GM23248 (cell line): ENCODE results near the gene DCUN1D2. TPM values are rescaled to one million over a fixed set of nuclear protein-coding genes. Genes with fewer than 3 reads are reported as not detected.

Source experiments
- DNase-seq: peaks from one replicate; pipeline ENCODE4 v3.0.0-alpha.2; 2015
- H2AFZ ChIP-seq: fragments of 200-600 bp; sonication (generic); 2 replicates; pipeline ENCODE4 v1.6.1; 2016; ENCODE audit warnings: antibody characterized with exemption
- H3F3A ChIP-seq: fragments of 200-600 bp; sonication (generic); 2 replicates; pipeline ENCODE4 v1.6.1; 2016; ENCODE audit warnings: mild to moderate bottlenecking, antibody characterized with exemption, mixed run types; ENCODE audit not compliant: insufficient read depth
- H3K27ac ChIP-seq: fragments of 200-600 bp; sonication (generic); 2 replicates; pipeline ENCODE4 v1.5.1; 2016; ENCODE audit warnings: mild to moderate bottlenecking
- H3K27me3 ChIP-seq: fragments of 200-600 bp; sonication (generic); replicated peaks from 2 replicates; pipeline ENCODE4 v1.6.1; 2016; ENCODE audit warnings: mild to moderate bottlenecking; ENCODE audit not compliant: insufficient read depth
- H3K36me3 ChIP-seq: fragments of 200-600 bp; sonication (generic); 2 replicates; pipeline ENCODE4 v1.6.1; 2016; ENCODE audit warnings: low read depth, mild to moderate bottlenecking
- H3K4me1 ChIP-seq: fragments of 200-600 bp; sonication (generic); 2 replicates; pipeline ENCODE4 v1.6.1; 2016; ENCODE audit warnings: mild to moderate bottlenecking; ENCODE audit not compliant: insufficient read depth
- H3K4me2 ChIP-seq: fragments of 200-600 bp; sonication (generic); one replicate; pipeline ENCODE4 v1.6.1; 2016; ENCODE audit warnings: mild to moderate bottlenecking; ENCODE audit not compliant: unreplicated experiment
- H3K4me3 ChIP-seq: fragments of 200-600 bp; sonication (generic); 2 replicates; pipeline ENCODE4 v1.5.1; 2016; ENCODE audit warnings: mild to moderate bottlenecking
- H3K79me2 ChIP-seq: fragments of 200-600 bp; sonication (generic); 2 replicates; pipeline ENCODE4 v1.6.1; 2016; ENCODE audit warnings: mild to moderate bottlenecking; ENCODE audit not compliant: insufficient read depth
- H3K9ac ChIP-seq: fragments of 200-600 bp; sonication (generic); 2 replicates; pipeline ENCODE4 v1.6.1; 2016; ENCODE audit warnings: mild to moderate bottlenecking
- H3K9me2 ChIP-seq: fragments of 200-600 bp; sonication (generic); 2 replicates; pipeline ENCODE4 v1.6.1; 2016; ENCODE audit warnings: mixed run types, mild to moderate bottlenecking, moderate library complexity; ENCODE audit not compliant: insufficient read depth
- H3K9me3 ChIP-seq: fragments of 200-600 bp; sonication (generic); one replicate; pipeline ENCODE4 v1.6.1; 2017; ENCODE audit warnings: low read depth
- H4K20me1 ChIP-seq: fragments of 200-600 bp; sonication (generic); 2 replicates; pipeline ENCODE4 v1.6.0; 2016; ENCODE audit not compliant: insufficient read depth
- EZH2 ChIP-seq: fragments of 200-600 bp; sonication (generic); IDR thresholded peaks from 2 replicates; pipeline ENCODE4 v1.6.1; 2018; ENCODE audit warnings: antibody characterized with exemption, mild to moderate bottlenecking; ENCODE audit not compliant: insufficient read depth, poor library complexity, severe bottlenecking
- EZH2phosphoT487 ChIP-seq: fragments of 200-600 bp; sonication (generic); IDR thresholded peaks from 2 replicates; pipeline ENCODE4 v1.6.1; 2018; ENCODE audit warnings: antibody characterized with exemption, moderate library complexity, mild to moderate bottlenecking, low read depth; ENCODE audit not compliant: insufficient read depth
- WGBS, 2 experiments: methylation state at CpG; one replicate each; pipeline ENCODE4 v1.1.6; 2015 to 2017; ENCODE audit warnings: low lambda C conversion rate in 2 of 2, low coverage in 1 of 2; ENCODE audit errors: missing lambda C conversion rate in 2 of 2; 5-methylcytosine and 5-hydroxymethylcytosine counted together
- in situ Hi-C: fragments of 300-500 bp; cut with MboI; formaldehyde crosslinking; loops from 2 replicates; pipeline ENCODE4 v1.15.0; 2020
- polyA plus RNA-seq: library from polyadenylated mRNA; unstranded; fragments of >200 nt; fragmentation: Nextera tagmentation; extraction: Ambion mirVana; gene quantifications from 2 replicates; pipeline ENCODE4 v1.2.1, GENCODE V29; 2016
- total RNA-seq: library from RNA; depleted of rRNA; stranded (reverse); fragments of >200 nt; shearing (Covaris generic); gene quantifications from 2 replicates; pipeline ENCODE4 v1.2.3, GENCODE V29; 2014

The DCUN1D2 gene
- total and polyA plus RNA-seq, 2 experiments from 2014 or later = 7.2 to 9.9 TPM

GRCh38 chr13:113486698-113487097 is 3.8 kb downstream of the DCUN1D2 start:
- no peaks in the 10 kb centered on the region for H4K20me1 ChIP-seq
- no peaks in the 10 kb centered on the region for H3K9me2 ChIP-seq
- no peak overlapping the region for H3K9ac ChIP-seq
- in situ Hi-C loops = no loop called here
- WGBS, 2 experiments = 63% methylated on average over 4 of the region's 4 CpGs
- H3K4me1 ChIP-seq = peaks cover 13% of the 10 kb centered on the region
- peaks cover 88% of the 10 kb centered on the region for H3K79me2 ChIP-seq
- H3K4me3 ChIP-seq = no peak overlapping the region
- peaks cover 16% of the 10 kb centered on the region; the same call in 1 of the 2 replicates for H3F3A ChIP-seq
- H2AFZ ChIP-seq = no peak overlapping the region
- no peak overlapping the region for H3K4me2 ChIP-seq
- DNase-seq = no peak
- no peak overlapping the region for H3K27ac ChIP-seq
- no peaks in the 10 kb centered on the region for H3K36me3 ChIP-seq
- no peaks in the 10 kb centered on the region for H3K9me3 ChIP-seq
- TF ChIP-seq EZH2 (no peak), EZH2phosphoT487 (no peak)
- no peaks in the 10 kb centered on the region for H3K27me3 ChIP-seq

GRCh38 chr13:113485545-113485944 is 5.0 kb downstream of the DCUN1D2 start:
- DNase-seq = no peak
- no peak overlapping the region for H3K4me3 ChIP-seq
- H3K27me3 ChIP-seq = no peaks in the 10 kb centered on the region
- H3K9me2 ChIP-seq = no peaks in the 10 kb centered on the region
- H3K4me1 ChIP-seq = peaks cover 13% of the 10 kb centered on the region
- H3K27ac ChIP-seq = no peak overlapping the region
- 84% methylated on average over 13 of the region's 13 CpGs for WGBS, 2 experiments
- TF ChIP-seq EZH2 = no peak
- no peak for TF ChIP-seq EZH2phosphoT487
- no peaks in the 10 kb centered on the region for H4K20me1 ChIP-seq
- H3F3A ChIP-seq = peaks cover 16% of the 10 kb centered on the region; the same call in 1 of the 2 replicates
- H3K36me3 ChIP-seq = no peaks in the 10 kb centered on the region
- H3K9ac ChIP-seq = no peak overlapping the region
- in situ Hi-C loops = no loop called here
- H3K9me3 ChIP-seq = no peaks in the 10 kb centered on the region
- H3K4me2 ChIP-seq = no peak overlapping the region
- peaks cover 93% of the 10 kb centered on the region for H3K79me2 ChIP-seq
- no peak overlapping the region for H2AFZ ChIP-seq

DNA sequence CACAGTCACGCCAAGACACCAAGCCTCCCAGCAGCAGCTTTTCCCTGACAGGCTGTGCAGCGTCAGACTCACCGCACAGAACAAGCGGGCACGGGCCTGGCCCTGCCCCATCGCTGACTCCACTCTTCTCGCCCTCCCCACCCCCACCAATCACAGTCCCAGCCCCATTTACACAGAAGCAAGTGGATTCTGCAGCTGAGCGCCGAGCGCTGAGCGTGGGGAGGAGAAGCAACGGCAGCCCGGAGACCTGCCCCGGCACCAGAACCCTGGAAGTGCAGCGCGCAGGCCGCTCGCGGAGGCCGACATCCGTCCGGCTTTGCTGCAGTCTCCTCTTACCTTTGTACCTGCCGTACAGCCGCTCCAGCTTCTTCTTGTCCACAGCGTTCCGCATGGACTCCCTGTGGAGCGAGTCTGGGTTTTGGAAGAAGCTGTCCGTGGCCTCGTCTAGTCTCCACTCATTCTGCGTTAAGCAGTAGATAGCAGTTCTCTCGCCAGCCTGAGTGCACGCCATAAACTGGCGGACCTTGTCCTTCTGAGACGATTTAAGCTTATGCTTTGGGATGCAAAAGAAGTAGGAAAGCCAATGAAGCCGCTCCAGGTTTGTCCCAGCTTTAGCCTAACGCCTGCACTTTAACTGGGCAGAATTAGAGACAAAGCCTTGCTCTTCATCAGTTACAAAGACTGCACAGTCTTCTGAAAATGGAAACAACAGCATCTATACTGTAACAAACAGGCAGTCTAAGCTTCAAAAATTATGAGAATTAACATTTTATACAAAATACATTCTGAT is 6.8 kb downstream of the DCUN1D2 start:
- Histone ChIP-seq H3K79me2 (peaks cover 94% of the 10 kb centered on the region), H3K4me1 (peaks cover 5% of the 10 kb centered on the region), H3K36me3 (peaks cover 14% of the 10 kb centered on the region; the same call in 1 of the 2 replicates), H3K4me3 (no peak overlapping the region), H2AFZ (no peak overlapping the region), H3K27ac (no peak overlapping the region), H3K9me3 (no peaks in the 10 kb centered on the region), H3K9ac (no peak overlapping the region), H3F3A (peaks cover 5% of the 10 kb centered on the region; the same call in 1 of the 2 replicates), H3K4me2 (no peak overlapping the region), H4K20me1 (no peaks in the 10 kb centered on the region), H3K27me3 (no peaks in the 10 kb centered on the region), H3K9me2 (no peaks in the 10 kb centered on the region)
- in situ Hi-C loops = no loop called here
- WGBS, 2 experiments = 95 to 96% methylated on average over 28 to 36 of the region's 36 CpGs
- no peak for DNase-seq
- TF ChIP-seq EZH2phosphoT487 = no peak
- TF ChIP-seq EZH2 = no peak

DNA sequence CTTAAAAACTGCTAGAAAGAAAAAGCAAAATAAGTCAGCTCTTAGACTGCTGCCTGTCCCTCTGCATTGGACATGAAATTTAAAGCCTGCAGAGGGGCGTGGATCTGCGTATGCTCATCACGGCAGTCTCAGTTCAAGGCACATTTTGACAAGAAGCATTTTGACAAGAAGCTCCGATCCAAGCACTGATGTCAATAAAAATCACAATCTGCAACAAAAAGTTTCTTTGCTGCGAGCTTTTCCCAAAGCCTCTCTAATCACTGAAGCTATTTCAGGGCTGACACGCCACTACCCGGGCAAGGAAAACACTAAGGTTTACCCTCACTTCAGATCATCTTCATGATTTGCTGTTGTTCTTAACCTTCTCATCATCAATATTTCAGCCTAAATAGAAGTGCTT is 7.4 kb downstream of the DCUN1D2 start:
- H3K79me2 ChIP-seq = peaks cover 87% of the 10 kb centered on the region
- H3K4me2 ChIP-seq = no peak overlapping the region
- no peaks in the 10 kb centered on the region for H4K20me1 ChIP-seq
- H3K27ac ChIP-seq = no peak overlapping the region
- H3K27me3 ChIP-seq = no peaks in the 10 kb centered on the region
- H3F3A ChIP-seq = no peaks in the 10 kb centered on the region
- H2AFZ ChIP-seq = no peak overlapping the region
- 86 to 87% methylated on average over 7 of the region's 7 CpGs for WGBS, 2 experiments
- no peak overlapping the region for H3K9ac ChIP-seq
- H3K9me3 ChIP-seq = no peaks in the 10 kb centered on the region
- DNase-seq = no peak
- H3K9me2 ChIP-seq = no peaks in the 10 kb centered on the region
- peaks cover 18% of the 10 kb centered on the region for H3K36me3 ChIP-seq
- TF ChIP-seq EZH2 (no peak), EZH2phosphoT487 (no peak)
- in situ Hi-C loops = no loop called here
- H3K4me3 ChIP-seq = no peak overlapping the region
- H3K4me1 ChIP-seq = no peaks in the 10 kb centered on the region
